Stimulated activated CD8-positive, alpha-beta memory T cell treated with anti-CD3 and anti-CD28 coated beads, Interleukin-4, amount 100 ng/mL, for 24 hours (primary cell): ENCODE data around the gene THBS1.

Source experiments
- DNase-seq: peaks from one replicate; pipeline ENCODE4 v3.0.0-alpha.2; 2020; ENCODE audit warnings: low read depth

The THBS1 gene

DNA sequence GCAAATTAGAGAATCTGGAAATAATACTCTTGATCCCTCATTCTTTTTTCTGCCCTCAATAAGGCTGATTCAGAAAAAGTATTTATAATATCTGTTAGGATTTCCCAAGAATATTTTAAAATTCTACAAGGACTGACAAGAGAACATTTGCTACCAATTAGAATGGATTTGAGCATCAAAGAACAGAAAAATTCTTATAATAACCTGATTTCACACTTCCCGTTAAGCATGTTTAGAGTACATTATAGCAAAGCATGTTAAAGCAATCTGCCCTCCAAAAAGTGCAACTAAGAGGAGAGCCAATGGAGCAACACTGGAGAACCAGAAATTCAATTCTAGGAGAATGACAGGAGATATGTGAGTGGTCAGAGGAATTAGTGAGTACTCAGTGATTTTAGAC is 57.2 kb downstream of the THBS1 start:
- DNase-seq: no peak

DNA sequence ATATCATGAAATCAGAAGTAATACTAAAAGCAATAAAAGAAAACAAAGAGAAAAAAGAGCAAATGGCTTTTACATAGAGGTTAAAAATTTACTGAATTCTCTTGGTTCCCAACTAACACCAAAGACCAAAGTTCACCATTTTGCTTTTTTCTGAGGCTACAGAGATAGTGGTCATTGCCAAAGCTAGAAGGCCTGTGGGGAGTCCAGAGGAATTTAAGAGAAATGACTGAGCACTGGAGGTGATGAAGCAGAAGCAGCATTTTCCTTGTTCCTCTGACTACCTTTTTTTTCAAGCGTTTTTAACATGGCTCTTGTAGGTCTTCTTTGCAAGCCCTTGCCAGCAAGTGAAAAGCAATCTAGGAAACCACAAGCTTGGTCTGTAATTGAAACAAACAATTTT is 58.2 kb downstream of the THBS1 start:
- no peak for DNase-seq

DNA sequence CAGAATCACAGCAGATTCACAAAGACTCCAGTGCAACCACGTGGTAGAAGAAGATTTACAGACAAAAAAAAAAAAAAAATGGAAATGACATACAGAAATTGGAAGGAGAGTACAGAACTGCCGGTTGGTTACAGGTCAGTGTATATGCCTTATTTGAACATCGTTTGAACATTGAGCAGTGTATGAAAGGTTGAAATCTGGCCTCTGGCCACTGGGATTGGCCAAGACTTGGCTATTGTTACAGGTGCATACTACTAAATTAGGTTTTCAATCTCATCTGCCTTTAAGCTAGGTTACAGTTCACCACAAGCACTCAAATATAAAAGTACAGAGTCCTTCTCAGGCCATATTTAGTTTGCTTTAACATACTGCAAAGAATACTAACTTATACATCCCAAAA is 59.8 kb downstream of the THBS1 start:
- DNase-seq: no peak

DNA sequence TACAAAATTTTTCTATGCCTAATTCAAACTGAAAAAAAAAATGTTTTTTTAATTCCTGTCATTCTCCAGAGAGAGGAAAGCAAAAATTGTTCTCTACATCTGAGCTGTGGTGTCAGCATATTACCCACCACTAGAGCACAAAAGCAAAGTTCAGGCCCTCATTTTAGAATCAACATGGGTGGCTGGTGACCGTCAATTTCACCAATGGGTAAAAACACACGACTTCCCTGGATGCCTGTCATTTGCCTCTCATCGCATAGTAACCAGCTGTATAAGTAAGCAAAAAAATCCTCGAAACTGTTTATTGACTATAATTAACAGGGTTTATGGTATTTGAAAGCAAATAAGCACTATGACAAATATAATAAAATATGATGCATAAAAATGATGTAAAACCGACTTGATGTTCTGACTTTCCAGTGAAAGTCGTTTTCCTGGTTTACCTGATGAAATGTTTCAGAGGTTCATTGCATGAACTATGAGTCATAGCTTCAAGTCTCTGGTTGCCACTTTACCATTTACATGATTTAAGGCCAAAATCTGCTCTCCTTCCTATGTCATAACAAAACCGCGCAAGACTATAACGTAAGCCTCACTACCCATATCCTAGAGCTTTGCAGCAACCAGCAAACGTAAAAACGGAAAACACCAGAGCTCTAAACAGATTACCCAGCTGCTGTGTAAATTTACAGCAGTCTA is 60.5 kb downstream of the THBS1 start:
- DNase-seq: no peak

DNA sequence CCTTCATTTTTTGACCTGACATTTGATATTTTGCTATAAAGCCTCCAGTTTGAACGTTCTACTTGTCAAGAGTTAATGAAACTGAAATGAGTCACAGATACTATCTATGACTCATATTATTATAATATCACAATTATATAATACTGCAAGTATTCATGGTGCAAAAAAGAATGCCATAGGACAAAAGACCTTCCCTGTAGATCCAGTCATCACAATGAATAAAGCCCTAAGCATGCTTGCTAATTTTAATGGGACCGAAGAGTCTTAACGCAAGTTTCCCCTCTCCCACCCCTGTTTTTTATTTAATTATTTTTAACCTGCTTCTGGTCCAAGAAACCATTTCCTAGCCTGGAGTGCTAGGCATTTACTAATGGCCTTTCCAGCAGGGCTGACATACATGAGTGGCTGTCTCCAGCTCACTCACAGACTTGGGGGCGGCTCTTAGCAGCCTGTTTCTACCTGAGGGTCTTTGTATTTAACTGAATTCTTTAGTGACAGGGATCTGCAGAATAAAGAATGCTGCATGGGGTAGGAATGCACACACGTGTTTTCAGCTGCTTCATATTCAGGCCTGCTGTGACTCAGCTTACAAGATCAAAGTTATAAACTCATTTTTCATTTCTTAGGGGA is 61.2 kb downstream of the THBS1 start:
- no peak for DNase-seq

DNA sequence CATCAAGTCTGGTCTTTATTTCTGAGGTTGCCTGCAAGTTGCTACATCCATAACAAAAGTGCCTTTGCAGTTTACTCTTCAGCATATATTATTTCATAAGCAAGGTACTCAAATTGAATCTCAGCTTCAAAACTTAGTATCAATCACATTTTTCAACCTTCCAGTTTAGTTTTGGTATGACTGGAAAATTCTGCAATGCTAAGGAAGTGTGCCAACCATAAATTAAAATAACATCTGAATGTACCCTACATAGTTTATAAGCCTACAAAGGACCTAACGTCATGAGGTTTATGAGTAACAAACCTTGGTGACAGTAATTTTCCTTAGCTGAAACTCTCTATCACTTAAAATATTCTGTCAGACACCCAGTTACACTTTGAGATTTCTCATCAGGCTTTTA is 62.8 kb downstream of the THBS1 start:
- DNase-seq: no peak

DNA sequence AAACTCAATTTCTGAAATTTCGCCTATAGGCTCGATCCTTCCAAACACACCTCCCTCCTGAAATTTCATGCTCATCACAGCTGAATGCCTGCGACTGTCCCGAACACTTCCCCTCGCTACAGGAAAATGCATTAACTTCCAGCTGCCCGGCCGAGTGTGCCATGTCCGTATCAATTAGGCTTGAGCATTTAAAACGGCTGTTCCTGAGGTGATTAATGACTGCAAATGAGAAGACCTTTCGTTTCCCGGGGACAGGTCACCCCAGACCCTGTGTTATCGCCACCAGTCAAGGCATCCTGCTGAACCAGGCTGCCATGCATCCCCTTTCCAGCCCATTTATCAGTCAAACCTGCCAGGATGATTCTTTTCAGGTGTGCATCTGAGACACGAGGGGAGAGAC is 63.3 kb downstream of the THBS1 start:
- no peak for DNase-seq

DNA sequence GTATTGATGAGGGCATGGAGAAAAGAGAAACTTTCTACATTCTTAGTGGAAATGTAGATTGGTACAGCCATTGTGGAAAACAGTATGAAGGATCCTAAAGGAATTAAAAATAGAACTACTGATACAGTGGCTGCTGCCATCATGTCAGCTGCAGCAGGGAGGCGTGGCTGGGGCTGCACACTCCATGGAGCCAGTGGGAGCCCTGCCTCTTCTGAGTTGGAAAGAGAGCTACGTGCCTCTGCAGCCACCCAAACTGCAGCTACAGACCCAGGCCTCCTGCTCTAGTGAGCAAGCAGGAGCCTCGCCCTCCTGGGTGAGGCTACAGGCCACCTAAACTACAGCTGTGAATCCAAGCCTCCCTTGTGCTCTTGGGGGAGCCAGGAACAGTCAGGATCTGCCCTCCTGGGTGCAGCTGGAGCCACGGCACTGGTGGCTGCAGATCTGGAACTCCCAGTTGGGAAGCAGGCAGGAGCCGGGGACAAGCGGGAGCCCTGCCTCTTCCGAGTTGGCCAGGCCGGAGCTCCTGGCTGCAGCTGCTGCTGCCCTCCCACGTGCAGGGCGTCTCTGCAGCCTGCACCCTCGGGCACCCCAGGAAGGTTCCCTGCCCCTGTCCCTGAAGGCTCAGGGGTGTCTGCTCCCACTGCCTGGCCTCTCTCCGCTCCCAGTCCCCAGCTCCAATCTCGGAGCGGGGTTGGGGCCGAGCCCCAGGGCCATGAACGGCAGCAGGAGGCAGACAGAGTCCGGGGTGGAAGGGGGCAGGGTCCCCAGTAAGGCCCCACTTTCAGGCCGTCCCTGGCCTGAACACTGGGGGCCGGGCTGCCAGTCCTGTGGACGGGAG is 64.5 kb downstream of the THBS1 start:
- no peak for DNase-seq

DNA sequence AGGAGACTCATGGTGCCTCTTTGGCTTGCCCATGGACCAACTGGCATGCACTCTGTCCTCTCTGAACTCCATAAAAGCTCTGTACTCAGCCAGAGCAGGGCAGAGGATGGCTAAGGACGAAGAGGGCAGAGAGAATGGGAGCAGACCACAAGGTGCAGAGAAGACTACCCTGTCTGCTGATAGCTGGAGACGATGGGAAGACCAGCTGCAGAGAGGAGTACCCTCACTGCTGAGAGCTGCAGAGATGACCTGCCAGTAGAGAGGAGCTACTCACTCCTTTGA is 65.0 kb downstream of the THBS1 start:
- DNase-seq: no peak

DNA sequence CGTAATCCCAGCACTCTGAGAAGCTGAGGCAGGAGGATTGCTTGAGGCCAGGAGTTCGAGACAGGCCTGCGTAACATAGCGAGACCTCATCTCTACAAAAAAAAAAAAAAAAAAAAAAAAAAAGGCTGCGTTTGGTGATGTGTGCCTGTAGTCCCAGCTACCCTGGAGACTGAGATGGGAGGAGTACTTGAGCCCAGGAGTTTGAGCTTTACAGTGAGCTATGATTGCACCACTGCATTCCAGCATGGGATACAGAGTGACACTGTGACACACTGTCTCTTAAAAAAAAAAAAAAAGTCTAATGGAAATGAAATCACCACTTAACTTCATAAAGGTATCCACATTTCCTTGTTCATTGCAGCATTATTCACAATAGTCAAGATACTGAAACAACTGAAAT is 65.5 kb downstream of the THBS1 start:
- no peak for DNase-seq
